HuH-7.5 (cell line): ENCODE results near the gene SELL.
"Not testable (repeated sequence)": the region's sequence is repeated elsewhere in the genome, so short reads cannot be mapped to it uniquely, and the experiment has no call there.

Experiments used
- DNase-seq: peaks from one replicate; pipeline ENCODE4 v3.0.0; 2011; ENCODE audit warnings: low spot score

The SELL gene

GRCh38 chr1:169667699-169668596 lies 43.5 kb downstream of the SELL start:
- not testable (repeated sequence) for DNase-seq

DNA sequence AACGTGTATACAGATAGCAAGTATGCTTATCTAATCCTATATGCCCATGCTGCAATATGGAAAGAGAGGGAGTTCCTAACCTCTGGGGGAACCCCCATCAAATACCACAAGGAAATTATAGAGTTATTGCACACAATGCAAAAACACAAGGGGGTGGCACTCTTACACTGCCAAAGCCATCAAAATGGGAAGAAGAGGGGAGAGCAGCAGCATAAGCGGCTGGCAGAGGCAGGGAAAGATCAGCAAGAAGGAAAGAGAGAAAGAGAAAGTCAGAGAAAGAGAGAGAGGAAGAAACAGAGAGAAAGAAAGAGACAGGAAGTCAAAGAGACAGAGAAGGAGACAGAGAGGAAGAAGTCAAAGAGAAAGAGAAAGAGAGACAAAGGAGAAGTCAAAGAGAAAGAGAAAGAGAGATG lies 44.2 kb downstream of the SELL start:
- DNase-seq, result not testable (repeated sequence)

- DNase-seq, result not testable (repeated sequence)
These were observed 48.7 kb downstream of the SELL start for GRCh38 chr1:169662680-169663079.

DNA sequence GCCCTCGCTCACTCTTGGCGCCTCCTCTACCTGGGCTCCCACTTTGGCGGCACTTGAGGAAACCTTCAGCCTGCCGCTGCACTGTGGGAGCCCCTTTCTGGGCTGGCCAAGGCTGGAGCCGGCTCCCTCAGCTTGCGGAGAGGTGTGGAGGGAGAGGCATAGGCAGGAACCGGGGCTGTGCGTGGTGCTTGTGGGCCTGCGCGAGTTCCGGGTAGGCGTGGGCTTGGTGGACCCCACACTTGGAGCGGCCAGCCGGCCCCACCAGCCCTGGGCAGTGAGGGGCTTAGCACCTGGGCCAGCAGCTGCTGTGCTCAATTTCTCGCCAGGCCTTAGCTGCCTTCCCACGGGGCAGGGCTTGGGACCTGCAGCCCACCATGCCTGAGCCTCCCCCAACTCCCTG lies 50.4 kb downstream of the SELL start:
- not testable (repeated sequence) for DNase-seq

DNA sequence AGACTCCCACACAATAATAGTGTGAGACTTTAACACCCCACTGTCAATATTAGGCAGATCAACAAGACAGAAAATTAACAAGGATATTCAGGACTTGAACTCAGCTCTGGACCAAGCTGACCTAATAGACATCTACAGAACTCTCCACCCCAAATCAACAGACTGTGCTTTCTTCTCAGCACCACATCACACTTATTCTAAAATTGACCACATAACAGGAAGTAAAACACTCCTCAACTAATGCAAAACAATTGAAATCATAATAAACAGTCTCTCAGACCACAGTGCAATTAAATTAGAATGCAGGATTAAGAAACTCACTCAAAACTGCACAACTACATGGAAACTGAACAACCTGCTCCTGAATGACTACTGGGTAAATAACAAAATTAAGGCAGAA lies 52.6 kb downstream of the SELL start:
- DNase-seq, result not testable (repeated sequence)

- no peak for DNase-seq
These were observed 57.5 kb downstream of the SELL start for GRCh38 chr1:169653873-169654272.

DNA sequence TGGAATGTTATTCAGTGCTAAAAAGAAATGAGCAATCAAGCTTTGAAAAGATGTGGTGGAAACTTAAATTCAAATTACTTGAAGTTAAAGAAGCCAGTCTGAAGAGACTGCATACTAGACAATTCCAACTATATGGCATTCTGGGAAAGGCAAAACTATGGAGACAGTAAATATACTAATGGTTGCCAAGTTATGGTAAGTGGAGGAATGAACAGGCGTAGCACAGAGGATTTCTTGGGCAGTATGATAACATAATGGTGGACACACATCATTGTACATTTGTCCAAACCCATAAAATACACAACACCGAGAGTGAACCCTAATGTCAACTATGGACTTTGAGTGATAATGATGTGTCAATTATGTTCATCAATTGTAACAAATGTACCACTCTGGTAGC lies 60.4 kb downstream of the SELL start:
- no peak for DNase-seq

GRCh38 chr1:169650551-169650950 lies 60.9 kb downstream of the SELL start:
- no peak for DNase-seq

DNA sequence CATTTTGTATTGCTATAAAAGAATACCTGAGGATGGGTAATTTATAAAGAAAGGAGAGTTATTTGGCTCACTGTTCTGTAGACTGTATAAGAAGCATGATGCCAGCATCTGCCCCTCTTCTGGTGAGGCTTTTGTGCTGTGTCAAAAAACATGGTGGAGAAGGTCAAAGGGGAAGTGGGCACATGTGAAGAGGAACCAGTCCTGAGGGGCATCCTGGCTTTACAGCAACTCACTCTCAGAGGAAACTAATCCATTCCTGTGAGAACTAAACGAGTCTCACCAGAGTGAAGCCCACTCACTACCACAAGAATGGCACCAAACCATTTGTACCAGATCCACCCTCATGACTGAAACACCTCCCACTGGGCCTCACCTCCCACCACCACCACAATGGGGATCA lies 62.7 kb downstream of the SELL start:
- DNase-seq, result no peak

DNA sequence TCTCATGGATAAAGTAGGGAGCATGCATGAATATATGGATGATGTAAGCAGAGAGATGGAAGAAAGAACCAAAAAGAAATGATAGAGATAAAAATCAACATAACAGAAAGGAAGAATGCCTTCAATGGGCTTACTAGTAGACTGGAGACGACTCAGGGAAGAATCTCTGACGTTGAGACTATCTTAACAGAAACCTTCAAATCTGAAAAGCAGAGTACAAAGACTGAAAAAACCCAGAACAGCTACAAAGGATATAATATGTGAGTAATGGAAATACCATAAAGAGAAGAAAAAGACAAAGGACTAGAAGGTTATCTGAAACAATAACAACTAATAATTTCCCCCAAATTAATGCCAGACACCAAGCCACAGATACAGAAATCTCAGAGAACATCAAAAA lies 63.2 kb downstream of the SELL start:
- no peak for DNase-seq

DNA sequence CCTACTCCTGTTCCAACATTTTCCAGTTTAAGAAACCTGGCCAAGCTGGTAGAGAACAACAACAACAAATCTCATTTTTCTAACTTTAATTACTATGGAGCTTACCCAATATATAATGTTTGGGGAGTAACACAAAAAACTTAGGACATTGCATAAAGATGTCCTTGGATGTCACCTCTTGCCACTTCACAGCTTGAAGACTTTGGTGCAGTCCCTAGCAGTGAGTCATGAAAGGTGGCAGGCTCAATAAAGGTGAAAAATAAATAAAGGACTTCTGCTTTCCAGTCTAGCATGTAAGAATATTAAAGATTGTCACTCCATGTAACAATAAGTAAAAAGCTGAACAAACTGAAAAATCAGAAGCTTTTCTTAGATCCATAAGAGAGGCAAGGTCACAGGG lies 63.9 kb downstream of the SELL start:
- no peak for DNase-seq

DNA sequence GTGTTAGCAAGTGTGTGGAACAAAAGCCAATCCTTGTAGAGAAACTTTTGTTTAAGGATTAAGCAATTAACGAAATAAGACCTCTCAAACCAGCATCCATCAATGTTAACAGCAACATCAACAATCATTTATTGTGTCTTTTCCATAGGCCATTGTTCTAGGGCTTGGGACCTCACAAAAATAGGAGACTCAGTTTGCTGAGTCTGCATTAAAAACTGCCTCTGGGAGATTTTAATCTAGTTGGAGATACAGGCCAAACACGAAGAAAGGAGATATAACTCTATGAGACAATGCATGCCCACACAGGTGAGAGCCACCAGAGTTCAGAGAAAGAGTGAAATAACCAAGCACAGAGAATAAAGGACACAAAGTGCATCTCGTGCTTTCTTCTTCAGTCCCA lies 67.1 kb downstream of the SELL start:
- no peak for DNase-seq
